Frontal cortex (tissue), 1 donor: ENCODE data around the gene CREG1. TPM values are rescaled to one million over a fixed set of nuclear protein-coding genes. Genes with fewer than 3 reads are reported as not detected.

Experiments
- total RNA-seq: library from RNA; depleted of rRNA; stranded (reverse); fragments of >200 nt; gene quantifications from one replicate; pipeline ENCODE4 v1.2.3, GENCODE V29; 2014

The CREG1 gene
- total RNA-seq, 1 donor from 2014 or later = 42.4 TPM

Other genes starting within 250 kb of the CREG1 start
- gene CD247, start 35.2 kb downstream of the CREG1 start, total RNA-seq = 1.2 TPM
- 4.5 TPM for gene RCSD1, start 76.5 kb upstream of the CREG1 start, total RNA-seq
- gene MPZL1, start 168.2 kb upstream of the CREG1 start, total RNA-seq = 184 TPM